HCT116 (cell line): Measurements from ENCODE around the gene TCL1B. TPM values are rescaled to one million over a fixed set of nuclear protein-coding genes. Genes with fewer than 3 reads are reported as not detected.
"Not testable (repeated sequence)": the region's sequence is repeated elsewhere in the genome, so short reads cannot be mapped to it uniquely, and the experiment has no call there.

ENCODE experiments used
- ATAC-seq: fragments of 200-7000 bp; cut with Tn5 transposase; 2 replicates; pipeline ENCODE4 v1.9.1; 2020; ENCODE audit warnings: mild to moderate bottlenecking, moderate library complexity
- BruUV-seq: library from RNA; stranded (reverse); fragments of 400-500 nt; replicated peaks from 2 replicates; lab custom pipeline; 2021; lab: Mats Ljungman, UMichigan
- CTCF ChIA-PET: fragments of 300-600 bp; sonication (Branson Sonifier 250); formaldehyde crosslinking; loops from one replicate; lab custom pipeline; 2021; ENCODE audit warnings: antibody characterized with exemption; lab: Charles Lee
- POLR2A ChIA-PET: fragments of 300-600, 350-600 bp; sonication (Branson Sonifier 250); formaldehyde crosslinking; loops from one replicate; lab custom pipeline; 2021; ENCODE audit warnings: antibody characterized with exemption; lab: Charles Lee
- RAD21 ChIA-PET, 2 experiments: fragments of 300-600 bp; sonication (Branson Sonifier 250); formaldehyde crosslinking; loops; one replicate each; lab custom pipeline; 2023; ENCODE audit warnings: low total read pairs in 2 of 2; ENCODE audit not compliant: uncharacterized antibody in 2 of 2, unreplicated experiment in 2 of 2, low non-redundant PET in 1 of 2; lab: Charles Lee
- DNase-seq: peaks from one replicate; pipeline ENCODE4 v3.0.0-alpha.2; 2010; ENCODE audit warnings: low read depth, low spot score
- H2AFZ ChIP-seq: fragments of 200-600 bp; shearing (Covaris generic), sonication (generic); 2 replicates; pipeline ENCODE4 v1.6.1; 2017; ENCODE audit warnings: low read depth, mixed run types, mixed read lengths, antibody characterized with exemption, low read length; ENCODE audit not compliant: poor library complexity, severe bottlenecking
- H3K27ac ChIP-seq: 2 replicates; pipeline ENCODE4 v1.5.1; 2012; ENCODE audit warnings: low read depth, low read length
- H3K27me3 ChIP-seq: fragments of 200-600 bp; sonication (generic); 2 replicates; pipeline ENCODE4 v1.6.1; 2016; ENCODE audit warnings: mixed run types, low read length, mixed read lengths; ENCODE audit not compliant: insufficient read depth
- H3K36me3 ChIP-seq, 2 experiments: fragments of 200-500 bp in 1 of 2; fragments of 200-600 bp in 1 of 2; sonication (Bioruptor generic) in 1 of 2; sonication (generic) in 1 of 2; 2 replicates each; pipeline versions ENCODE4 v1.5.1 to v1.6.1; 2014 to 2016; ENCODE audit warnings: low read length in 2 of 2, inconsistent platforms in 1 of 2, mixed read lengths in 1 of 2, mixed run types in 1 of 2; ENCODE audit not compliant: insufficient read depth in 2 of 2, control insufficient read depth in 1 of 2
- H3K4me1 ChIP-seq, 2 experiments: fragments of 200-600 bp in 1 of 2; sonication (generic) in 1 of 2; 2 replicates each; pipeline versions ENCODE4 v1.5.1 to v1.6.1; 2012 to 2017; ENCODE audit warnings: low read length in 2 of 2, inconsistent platforms in 1 of 2, mild to moderate bottlenecking in 1 of 2, mixed read lengths in 1 of 2, mixed run types in 1 of 2, moderate library complexity in 1 of 2; ENCODE audit not compliant: insufficient read depth in 2 of 2, control insufficient read depth in 1 of 2
- H3K4me2 ChIP-seq: fragments of 200-600 bp; sonication (generic); 2 replicates; pipeline ENCODE4 v1.6.1; 2017; ENCODE audit warnings: mixed run types, low read length, mixed read lengths
- H3K4me3 ChIP-seq, 2 experiments: fragments of 200-600 bp in 1 of 2; sonication (generic) in 1 of 2; replicated peaks in 1 of 2; 2 replicates each; pipeline ENCODE4 v1.5.1; 2011 to 2016; ENCODE audit warnings: low read length in 2 of 2, control low read depth in 1 of 2, low read depth in 1 of 2, mild to moderate bottlenecking in 1 of 2, mixed read lengths in 1 of 2, mixed run types in 1 of 2
- H3K79me2 ChIP-seq: fragments of 200-600 bp; sonication (generic); 2 replicates; pipeline ENCODE4 v1.6.1; 2017; ENCODE audit warnings: mild to moderate bottlenecking, mixed run types, low read length, moderate library complexity, mixed read lengths; ENCODE audit not compliant: insufficient read depth
- H3K9ac ChIP-seq: fragments of 200-600 bp; sonication (generic); 2 replicates; pipeline ENCODE4 v1.6.1; 2016; ENCODE audit warnings: low read length, mixed read lengths
- H3K9me2 ChIP-seq: fragments of 200-600 bp; sonication (generic), shearing (Covaris generic); 2 replicates; pipeline ENCODE4 v1.6.1; 2017; ENCODE audit warnings: mixed run types, mild to moderate bottlenecking, moderate library complexity; ENCODE audit not compliant: insufficient read depth
- H3K9me3 ChIP-seq, 2 experiments: fragments of 200-500 bp in 1 of 2; fragments of 200-600 bp in 1 of 2; sonication (Bioruptor generic) in 1 of 2; sonication (generic) in 1 of 2; 2 replicates each; pipeline ENCODE4 v1.6.1; 2014 to 2017; ENCODE audit warnings: low read length in 2 of 2, mixed read lengths in 2 of 2, inconsistent platforms in 1 of 2, low read depth in 1 of 2, mild to moderate bottlenecking in 1 of 2, mixed run types in 1 of 2, moderate library complexity in 1 of 2; ENCODE audit not compliant: control insufficient read depth in 1 of 2, insufficient read depth in 1 of 2
- H4K20me1 ChIP-seq: fragments of 200-600 bp; sonication (generic), shearing (Covaris generic); 2 replicates; pipeline ENCODE4 v1.6.1; 2017; ENCODE audit warnings: mixed run types, mild to moderate bottlenecking, moderate library complexity; ENCODE audit not compliant: insufficient read depth
- ATF3 ChIP-seq: IDR thresholded peaks from 2 replicates; pipeline ENCODE4 v1.6.1; 2012
- CBX3 ChIP-seq: IDR thresholded peaks from 2 replicates; pipeline ENCODE4 v1.6.1; 2012; ENCODE audit warnings: low read depth
- EGR1 ChIP-seq: IDR thresholded peaks from 2 replicates; pipeline ENCODE4 v1.6.1; 2012; ENCODE audit warnings: low read depth
- EZH2 ChIP-seq: fragments of 200-600 bp; sonication (generic); IDR thresholded peaks from 2 replicates; pipeline ENCODE4 v1.6.1; 2017; ENCODE audit warnings: antibody characterized with exemption, mixed run types
- FOSL1 ChIP-seq: IDR thresholded peaks from 2 replicates; pipeline ENCODE4 v1.6.1; 2012; ENCODE audit warnings: low read depth
- MAX ChIP-seq: IDR thresholded peaks from 2 replicates; pipeline ENCODE4 v1.6.1; 2012
- POLR2A ChIP-seq: IDR thresholded peaks from 2 replicates; pipeline ENCODE4 v1.7.0; 2011; ENCODE audit warnings: borderline replicate concordance; ENCODE audit not compliant: insufficient read depth, insufficient read length; ENCODE audit errors: extremely low read depth
- POLR2AphosphoS5 ChIP-seq: IDR thresholded peaks from 2 replicates; pipeline ENCODE4 v1.6.1; 2011; ENCODE audit warnings: mild to moderate bottlenecking, low read depth, low read length, moderate library complexity
- RAD21 ChIP-seq: IDR thresholded peaks from 2 replicates; pipeline ENCODE4 v1.6.1; 2012; ENCODE audit warnings: low read depth, mild to moderate bottlenecking
- SIN3A ChIP-seq: IDR thresholded peaks from 2 replicates; pipeline ENCODE4 v1.6.1; 2012; ENCODE audit warnings: low read depth
- YY1 ChIP-seq: IDR thresholded peaks from 2 replicates; pipeline ENCODE4 v1.6.1; 2011; ENCODE audit warnings: low read length, low read depth, moderate library complexity, mild to moderate bottlenecking; ENCODE audit not compliant: insufficient replicate concordance; ENCODE audit errors: extremely low read depth
- ZBTB33 ChIP-seq: IDR thresholded peaks from 2 replicates; pipeline ENCODE4 v1.6.1; 2011; ENCODE audit warnings: mild to moderate bottlenecking, low read length, moderate library complexity; ENCODE audit not compliant: insufficient replicate concordance; ENCODE audit errors: extremely low read depth
- intact Hi-C: fragments of 100-400 bp; cut with micrococcal nuclease; formaldehyde crosslinking; loops from 2 replicates; pipeline ENCODE4 v1.10.0; 2022
- total RNA-seq: library from RNA; stranded (reverse); gene quantifications from one replicate; pipeline ENCODE4 v1.2.1, GENCODE V29; 2021; ENCODE audit not compliant: unreplicated experiment

The TCL1B gene
- total RNA-seq, 1 experiment from 2014 or later = not detected

- POLR2A ChIA-PET, DNase-seq: not testable (repeated sequence)
Observed at GRCh38 chr14:95729402-95730028, 43.3 kb downstream of the TCL1B start.

GRCh38 chr14:95730126-95730525 is 43.9 kb downstream of the TCL1B start:
- no peak overlapping the region for H2AFZ ChIP-seq
- RAD21 ChIA-PET = no interaction called here
- CTCF ChIA-PET = no interaction called here
- no peaks in the 10 kb centered on the region for H4K20me1 ChIP-seq
- no peaks in the 10 kb centered on the region for H3K4me1 ChIP-seq
- no peak for DNase-seq
- TF ChIP-seq RAD21 (no peak), CBX3 (no peak), POLR2A (no peak), EGR1 (no peak), ZBTB33 (no peak), SIN3A (no peak), EZH2 (no peak), ATF3 (no peak), MAX (no peak), FOSL1 (no peak), YY1 (no peak), POLR2AphosphoS5 (no peak)
- no peaks in the 10 kb centered on the region for H3K79me2 ChIP-seq
- H3K4me3 ChIP-seq = no peak overlapping the region
- H3K9me2 ChIP-seq = no peaks in the 10 kb centered on the region
- peaks cover 53% of the 10 kb centered on the region for H3K27me3 ChIP-seq
- no peaks in the 10 kb centered on the region for H3K36me3 ChIP-seq
- BruUV-seq = no TSS peak
- no peak overlapping the region for H3K27ac ChIP-seq
- POLR2A ChIA-PET = no interaction called here
- intact Hi-C loops = no loop called here
- no peak overlapping the region for H3K4me2 ChIP-seq
- no peaks in the 10 kb centered on the region for H3K9me3 ChIP-seq
- no peak for ATAC-seq
- no peak overlapping the region for H3K9ac ChIP-seq

More at GRCh38 chr14:95729402-95730028, 43.3 kb downstream of the TCL1B start:
- H3K9me3 ChIP-seq, H2AFZ ChIP-seq, H3K36me3 ChIP-seq, H3K9ac ChIP-seq, CTCF ChIA-PET, H3K4me3 ChIP-seq, H4K20me1 ChIP-seq, H3K9me2 ChIP-seq, RAD21 ChIA-PET, BruUV-seq, H3K79me2 ChIP-seq, intact Hi-C loops, H3K27ac ChIP-seq, H3K4me1 ChIP-seq, ATAC-seq, H3K4me2 ChIP-seq: not testable (repeated sequence)
- H3K27me3 ChIP-seq = peaks cover 53% of the 10 kb centered on the region
